Neuronal stem cell (in vitro differentiated cells): ENCODE measurements around the gene CAMTA1.

Experiments
- DNase-seq: peaks from one replicate; pipeline ENCODE4 v3.0.0-alpha.2; 2013; ENCODE audit warnings: low spot score
- H2AFZ ChIP-seq: one replicate; pipeline ENCODE4 v1.6.1; 2013; ENCODE audit warnings: mild to moderate bottlenecking, low read length, inconsistent platforms
- H2AK5ac ChIP-seq: 2 replicates; pipeline ENCODE4 v1.6.1; 2013; ENCODE audit warnings: low read depth, mild to moderate bottlenecking, inconsistent platforms, low read length, moderate library complexity, mixed read lengths
- H2BK120ac ChIP-seq: 2 replicates; pipeline ENCODE4 v1.6.1; 2013; ENCODE audit warnings: low read depth, mild to moderate bottlenecking, inconsistent platforms, low read length, moderate library complexity, mixed read lengths
- H2BK12ac ChIP-seq: one replicate; pipeline ENCODE4 v1.6.1; 2013; ENCODE audit warnings: low read length, inconsistent platforms
- H2BK15ac ChIP-seq: 2 replicates; pipeline ENCODE4 v1.6.1; 2013; ENCODE audit warnings: mild to moderate bottlenecking, low read length, inconsistent platforms, mixed read lengths
- H2BK5ac ChIP-seq: one replicate; pipeline ENCODE4 v1.6.1; 2013; ENCODE audit warnings: inconsistent platforms, mild to moderate bottlenecking, low read length, moderate library complexity
- H3K14ac ChIP-seq: one replicate; pipeline ENCODE4 v1.6.1; 2013; ENCODE audit warnings: low read length, inconsistent platforms
- H3K18ac ChIP-seq: 2 replicates; pipeline ENCODE4 v1.6.1; 2013; ENCODE audit warnings: low read length, inconsistent platforms
- H3K23ac ChIP-seq: 2 replicates; pipeline ENCODE4 v1.6.1; 2013; ENCODE audit warnings: low read depth, mild to moderate bottlenecking, mixed read lengths, low read length, inconsistent platforms; ENCODE audit not compliant: poor library complexity
- H3K27ac ChIP-seq: replicated peaks from 3 replicates; pipeline ENCODE4 v1.5.1; 2013; ENCODE audit warnings: low read length, inconsistent platforms
- H3K27me3 ChIP-seq, 3 experiments: 2 replicates each; pipeline ENCODE4 v1.6.1; 2013; ENCODE audit warnings: low read length in 3 of 3, mild to moderate bottlenecking in 2 of 3, inconsistent platforms in 1 of 3, low read depth in 1 of 3, mixed read lengths in 1 of 3, moderate library complexity in 1 of 3; ENCODE audit not compliant: control insufficient read depth in 3 of 3, insufficient read depth in 3 of 3
- H3K36me3 ChIP-seq, 2 donors: replicated peaks in 1 of 2; 2 replicates each; pipeline ENCODE4 v1.6.1; 2013; ENCODE audit warnings: low read length in 2 of 2; ENCODE audit not compliant: control insufficient read depth in 2 of 2, insufficient read depth in 2 of 2
- H3K4ac ChIP-seq: 2 replicates; pipeline ENCODE4 v1.6.1; 2013; ENCODE audit warnings: inconsistent platforms, mild to moderate bottlenecking, low read length, moderate library complexity
- H3K4me1 ChIP-seq, 2 donors: 1 replicate in 1 of 2; 2 replicates in 1 of 2; pipeline ENCODE4 v1.6.1; 2013; ENCODE audit warnings: low read length in 2 of 2, low read depth in 1 of 2; ENCODE audit not compliant: control insufficient read depth in 2 of 2, insufficient read depth in 1 of 2
- H3K4me2 ChIP-seq: one replicate; pipeline ENCODE4 v1.6.1; 2013; ENCODE audit warnings: mild to moderate bottlenecking, low read length, inconsistent platforms; ENCODE audit not compliant: insufficient read depth, poor library complexity, severe bottlenecking
- H3K4me3 ChIP-seq, 2 donors: 2 replicates each; pipeline ENCODE4 v1.5.1; 2013; ENCODE audit warnings: low read length in 2 of 2, mild to moderate bottlenecking in 2 of 2, inconsistent platforms in 1 of 2, moderate library complexity in 1 of 2
- H3K79me1 ChIP-seq: one replicate; pipeline ENCODE4 v1.6.1; 2013; ENCODE audit warnings: low read depth, mild to moderate bottlenecking, inconsistent platforms, low read length, moderate library complexity
- H3K9ac ChIP-seq: one replicate; pipeline ENCODE4 v1.6.1; 2013; ENCODE audit warnings: mild to moderate bottlenecking, low read depth, low read length, inconsistent platforms; ENCODE audit not compliant: poor library complexity
- H3K9me3 ChIP-seq, 2 donors: replicated peaks in 1 of 2; 2 replicates each; pipeline versions ENCODE3 to v1.6.1; 2013; ENCODE audit warnings: low read length in 2 of 2, mild to moderate bottlenecking in 2 of 2, inconsistent platforms in 1 of 2, low read depth in 1 of 2, mixed read lengths in 1 of 2, moderate library complexity in 1 of 2; ENCODE audit not compliant: control insufficient read depth in 2 of 2, insufficient read depth in 1 of 2
- H4K8ac ChIP-seq: one replicate; pipeline ENCODE4 v1.6.1; 2013; ENCODE audit warnings: low read depth, mild to moderate bottlenecking, inconsistent platforms, low read length, moderate library complexity
- H4K91ac ChIP-seq: one replicate; pipeline ENCODE4 v1.6.1; 2013; ENCODE audit warnings: low read length, low read depth, mild to moderate bottlenecking, inconsistent platforms; ENCODE audit not compliant: poor library complexity
- whole genome bisulfite sequencing, 2 donors: extraction: QIAGEN DNeasy Blood & Tissue Kit; methylation state at CpG; one replicate each; pipeline ENCODE4 v1.1.7; 2013; ENCODE audit warnings: missing lambda C conversion rate in 2 of 2, mixed read lengths in 1 of 2; ENCODE audit not compliant: insufficient read length in 2 of 2, insufficient replicate concordance in 1 of 2; ENCODE audit errors: extremely low coverage in 2 of 2; 5-methylcytosine and 5-hydroxymethylcytosine counted together

The CAMTA1 gene

DNA sequence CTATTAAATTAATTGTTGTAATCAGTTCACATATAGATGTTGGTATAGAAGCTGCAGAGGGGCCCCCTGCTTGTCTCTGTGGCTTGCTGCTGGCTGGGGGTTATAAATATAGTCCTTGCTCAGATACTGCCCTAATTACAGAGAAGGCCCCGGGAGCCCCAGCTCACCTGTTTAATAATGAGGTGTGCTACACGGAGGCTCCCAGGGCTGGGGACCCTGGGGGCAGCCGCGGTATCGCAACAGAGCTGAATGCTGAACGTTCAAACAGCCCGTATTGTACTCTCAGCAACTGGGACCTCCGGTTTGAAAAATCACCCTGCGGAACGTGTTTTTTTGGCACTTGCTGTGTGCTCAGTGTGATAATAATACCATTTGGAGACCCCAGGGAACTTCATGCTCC, 309.3 kb downstream of the CAMTA1 start:
- Histone ChIP-seq H3K9ac (no peak overlapping the region), H2AK5ac (no peak overlapping the region), H3K27me3 (peaks cover 0 to 44% (median 0%) of the 10 kb centered on the region in 3 experiments), H2BK120ac (no peak overlapping the region), H3K4me3 (no peak overlapping the region), H4K8ac (no peak overlapping the region), H3K9me3 (no peaks in the 10 kb centered on the region), H3K79me1 (no peaks in the 10 kb centered on the region), H3K4me2 (no peak overlapping the region), H3K14ac (no peak overlapping the region), H3K4me1 (no peaks in the 10 kb centered on the region), H3K36me3 (no peaks in the 10 kb centered on the region), H3K4ac (no peak overlapping the region), H3K23ac (no peak overlapping the region), H4K91ac (no peak overlapping the region), H2BK12ac (no peak overlapping the region), H3K18ac (no peak overlapping the region), H3K27ac (no peak overlapping the region), H2AFZ (no peak overlapping the region), H2BK15ac (no peak overlapping the region), H2BK5ac (no peak overlapping the region)
- WGBS, 2 donors = no CpG with 5 or more reads among the region's 10 CpGs
- DNase-seq = no peak

DNA sequence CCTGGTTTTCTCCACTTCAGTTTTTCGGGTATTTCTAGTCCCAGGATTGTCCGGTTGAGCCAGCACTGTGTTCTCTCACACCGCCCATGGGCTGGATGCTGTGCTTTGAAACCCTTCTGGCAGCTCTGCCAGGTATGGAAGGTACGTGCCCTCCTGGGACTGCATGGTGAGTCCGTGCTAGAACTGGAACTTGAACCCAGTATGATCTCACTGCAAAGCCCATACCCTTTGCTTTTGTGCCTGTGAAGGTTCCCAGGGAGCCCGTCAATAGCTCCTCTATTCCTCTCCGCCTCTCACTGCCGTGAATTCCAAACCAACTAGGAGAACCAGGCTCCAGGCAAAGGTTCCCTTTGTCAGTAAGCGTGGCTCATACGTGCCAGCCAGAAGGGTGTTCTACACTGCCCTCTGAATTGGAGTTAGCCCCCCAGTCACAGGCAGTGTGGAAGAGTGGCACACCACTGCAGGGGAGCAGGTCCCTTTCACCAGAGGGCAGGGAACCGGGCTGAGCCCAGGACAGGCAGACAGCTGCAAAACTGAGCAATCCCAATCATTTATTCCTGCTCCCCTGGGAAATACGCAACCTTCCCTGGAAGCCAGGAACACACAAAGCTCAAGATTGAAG, 310.2 kb downstream of the CAMTA1 start:
- H3K14ac ChIP-seq = no peak overlapping the region
- no peak overlapping the region for H3K4ac ChIP-seq
- no peak overlapping the region for H3K4me3 ChIP-seq
- H3K9ac ChIP-seq = no peak overlapping the region
- no peaks in the 10 kb centered on the region for H3K79me1 ChIP-seq
- peaks cover 0 to 46% (median 0%) of the 10 kb centered on the region in 3 experiments for H3K27me3 ChIP-seq
- H3K23ac ChIP-seq = no peak overlapping the region
- no peak overlapping the region for H3K4me2 ChIP-seq
- H2BK15ac ChIP-seq = no peak overlapping the region
- H4K8ac ChIP-seq = no peak overlapping the region
- H3K27ac ChIP-seq = no peak overlapping the region
- no peaks in the 10 kb centered on the region for H3K4me1 ChIP-seq
- H3K36me3 ChIP-seq = no peaks in the 10 kb centered on the region
- no CpG with 5 or more reads among the region's 12 CpGs for WGBS, 2 donors
- DNase-seq = no peak
- H4K91ac ChIP-seq = no peak overlapping the region
- no peak overlapping the region for H2BK12ac ChIP-seq
- H3K18ac ChIP-seq = no peak overlapping the region
- H2BK5ac ChIP-seq = no peak overlapping the region
- no peak overlapping the region for H2BK120ac ChIP-seq
- H2AFZ ChIP-seq = no peak overlapping the region
- H3K9me3 ChIP-seq = no peaks in the 10 kb centered on the region
- H2AK5ac ChIP-seq = no peak overlapping the region

DNA sequence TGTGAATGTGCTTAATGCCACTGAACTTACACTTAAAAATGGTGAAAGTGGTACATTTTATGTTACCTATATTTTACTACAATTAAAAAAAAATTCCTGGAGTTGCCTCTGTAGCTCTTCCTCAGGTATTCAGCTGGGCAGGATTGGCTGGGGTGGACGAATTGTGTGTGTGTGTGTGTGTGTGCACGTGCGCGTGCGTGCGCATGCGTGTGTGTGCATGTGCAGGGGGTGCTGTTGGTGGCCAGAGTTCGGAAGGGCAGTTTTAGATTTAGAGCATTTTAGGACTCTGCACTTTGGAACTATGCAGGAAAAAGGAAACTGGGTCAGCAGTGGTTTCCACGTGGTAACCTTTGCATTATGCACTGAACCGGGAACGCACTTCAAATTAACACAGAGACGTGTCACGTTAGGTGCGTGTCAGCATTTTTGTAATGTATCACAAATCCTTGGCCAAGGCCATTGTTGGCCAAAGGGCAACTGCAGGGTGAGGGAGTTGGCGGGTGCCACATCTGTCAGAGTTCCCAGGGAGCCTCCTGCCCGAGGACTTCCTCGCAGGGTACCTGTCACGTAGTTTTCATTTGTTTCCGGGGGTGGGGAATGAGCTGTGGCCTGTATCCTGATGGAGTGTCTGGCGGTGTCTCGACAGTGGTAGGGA, 312.8 kb downstream of the CAMTA1 start:
- Histone ChIP-seq H3K4me1 (no peaks in the 10 kb centered on the region), H2AK5ac (no peak overlapping the region), H3K14ac (no peak overlapping the region), H2BK120ac (no peak overlapping the region), H3K9ac (no peak overlapping the region), H3K27me3 (peaks cover 0 to 35% (median 0%) of the 10 kb centered on the region in 3 experiments), H3K4ac (no peak overlapping the region), H3K23ac (no peak overlapping the region), H3K27ac (no peak overlapping the region), H2BK15ac (no peak overlapping the region), H3K79me1 (no peaks in the 10 kb centered on the region), H2BK5ac (no peak overlapping the region), H3K4me2 (no peak overlapping the region), H3K18ac (no peak overlapping the region), H2BK12ac (no peak overlapping the region), H3K4me3 (no peak overlapping the region), H3K36me3 (no peaks in the 10 kb centered on the region), H4K8ac (no peak overlapping the region), H3K9me3 (no peaks in the 10 kb centered on the region), H4K91ac (no peak overlapping the region), H2AFZ (no peak overlapping the region)
- no CpG with 5 or more reads among the region's 21 CpGs for WGBS, 2 donors
- no peak for DNase-seq

DNA sequence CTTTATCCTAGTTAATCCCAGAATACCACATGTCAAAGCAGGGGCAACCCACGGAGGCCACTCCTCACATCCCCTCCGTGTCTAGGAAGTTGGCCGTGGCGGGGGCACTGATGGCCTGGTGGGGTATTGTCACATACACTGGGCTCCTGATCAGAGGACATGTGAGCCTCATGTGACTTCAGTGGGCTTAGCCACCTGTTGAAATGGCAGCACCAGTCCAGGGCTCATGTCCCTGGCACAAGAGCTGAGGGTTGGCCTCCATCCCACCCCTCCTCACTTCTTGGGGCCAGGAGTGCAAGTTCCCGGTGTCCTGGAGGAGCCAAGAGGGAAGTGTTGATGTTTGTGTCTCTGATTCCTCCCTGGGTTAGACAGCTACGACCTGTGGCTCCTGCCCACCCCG, 313.4 kb downstream of the CAMTA1 start:
- H3K27ac ChIP-seq = no peak overlapping the region
- peaks cover 0 to 4% of the 10 kb centered on the region in 2 donors for H3K4me1 ChIP-seq
- peak overlapping the region; percentile 37 for H3K23ac ChIP-seq
- H3K9me3 ChIP-seq = peaks cover 0 to 5% of the 10 kb centered on the region in 2 donors
- no peak overlapping the region for H2BK120ac ChIP-seq
- H3K9ac ChIP-seq = no peak overlapping the region
- WGBS, 2 donors = no CpG with 5 or more reads among the region's 7 CpGs
- DNase-seq = no peak
- H2AK5ac ChIP-seq = no peak overlapping the region
- H4K91ac ChIP-seq = no peak overlapping the region
- no peak overlapping the region for H4K8ac ChIP-seq
- no peak overlapping the region for H2AFZ ChIP-seq
- no peaks in the 10 kb centered on the region for H3K79me1 ChIP-seq
- no peak overlapping the region for H2BK15ac ChIP-seq
- no peak overlapping the region for H3K4me3 ChIP-seq
- H2BK5ac ChIP-seq = no peak overlapping the region
- peaks cover 0 to 2% of the 10 kb centered on the region in 2 donors for H3K36me3 ChIP-seq
- H3K18ac ChIP-seq = no peak overlapping the region
- peaks cover 0 to 30% (median 4%) of the 10 kb centered on the region in 3 experiments for H3K27me3 ChIP-seq
- H2BK12ac ChIP-seq = no peak overlapping the region
- H3K4me2 ChIP-seq = no peak overlapping the region
- no peak overlapping the region for H3K14ac ChIP-seq
- no peak overlapping the region for H3K4ac ChIP-seq
